ENCODE results near the gene KCNK5.

Gene KCNK5

GRCh38 chr6:39196673-39197091, 32.6 kb downstream of the KCNK5 start:
- DNase-seq = no peak

DNA sequence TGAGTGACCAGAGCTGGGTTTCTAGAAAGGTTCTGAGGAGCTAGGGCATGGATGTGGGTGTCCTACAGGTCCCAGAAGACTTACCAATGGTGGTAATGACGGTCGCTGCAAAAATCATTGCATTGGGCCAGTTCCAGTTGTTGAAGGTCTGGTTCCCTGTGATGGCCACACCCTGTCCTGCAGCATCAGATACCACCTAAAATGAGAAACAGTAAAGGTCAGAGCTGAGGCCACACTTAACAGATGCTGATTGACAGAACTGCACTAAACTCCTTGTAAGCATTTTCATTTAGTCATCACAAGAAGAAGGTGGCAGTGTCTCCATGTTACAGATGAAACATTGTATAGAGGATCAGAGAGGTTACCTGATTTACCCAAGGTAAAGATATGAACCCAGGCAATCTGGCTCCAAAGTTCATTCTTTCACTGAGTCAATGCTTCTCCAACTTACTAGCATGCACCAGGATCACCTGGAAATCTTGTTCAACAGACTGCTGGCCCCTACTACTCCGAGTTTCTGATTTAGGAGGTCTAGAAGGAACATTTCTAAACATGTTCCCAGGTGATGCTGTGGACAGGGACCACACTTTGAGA, 33.4 kb downstream of the KCNK5 start:
- no peak for DNase-seq

- DNase-seq = no peak
Observed at GRCh38 chr6:39194466-39194865, 34.8 kb downstream of the KCNK5 start.

DNA sequence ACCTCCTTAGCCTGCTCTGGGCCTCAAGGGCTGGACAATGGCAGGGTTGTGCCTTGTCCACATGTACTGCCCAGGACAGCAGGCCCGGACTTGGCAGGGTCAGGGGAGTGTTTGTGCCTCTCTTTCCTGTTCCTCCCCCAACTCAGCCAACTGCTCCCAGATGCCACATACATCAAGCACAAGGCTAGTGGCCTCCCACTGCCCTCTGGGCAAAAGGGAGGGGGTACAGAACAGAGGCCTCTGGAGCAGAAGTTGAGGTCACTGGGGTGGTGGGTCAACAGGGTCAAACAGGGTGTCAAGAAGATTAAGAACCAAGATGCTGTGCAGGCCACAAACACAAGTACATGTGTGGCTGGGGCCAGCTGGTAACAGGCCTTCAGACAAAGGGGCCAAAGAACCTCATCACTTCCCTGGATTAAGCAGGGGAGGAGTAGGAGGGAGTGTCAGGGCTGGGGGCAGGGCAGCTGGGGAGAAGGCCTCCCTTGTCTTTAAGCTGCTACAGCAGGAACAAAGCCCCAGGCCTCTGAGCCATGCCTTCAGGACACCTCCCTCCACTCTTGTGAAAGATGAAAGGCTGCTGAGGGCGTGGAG, 36.0 kb downstream of the KCNK5 start:
- no peak for DNase-seq

GRCh38 chr6:39192736-39193135, 36.5 kb downstream of the KCNK5 start:
- no peak for DNase-seq

DNA sequence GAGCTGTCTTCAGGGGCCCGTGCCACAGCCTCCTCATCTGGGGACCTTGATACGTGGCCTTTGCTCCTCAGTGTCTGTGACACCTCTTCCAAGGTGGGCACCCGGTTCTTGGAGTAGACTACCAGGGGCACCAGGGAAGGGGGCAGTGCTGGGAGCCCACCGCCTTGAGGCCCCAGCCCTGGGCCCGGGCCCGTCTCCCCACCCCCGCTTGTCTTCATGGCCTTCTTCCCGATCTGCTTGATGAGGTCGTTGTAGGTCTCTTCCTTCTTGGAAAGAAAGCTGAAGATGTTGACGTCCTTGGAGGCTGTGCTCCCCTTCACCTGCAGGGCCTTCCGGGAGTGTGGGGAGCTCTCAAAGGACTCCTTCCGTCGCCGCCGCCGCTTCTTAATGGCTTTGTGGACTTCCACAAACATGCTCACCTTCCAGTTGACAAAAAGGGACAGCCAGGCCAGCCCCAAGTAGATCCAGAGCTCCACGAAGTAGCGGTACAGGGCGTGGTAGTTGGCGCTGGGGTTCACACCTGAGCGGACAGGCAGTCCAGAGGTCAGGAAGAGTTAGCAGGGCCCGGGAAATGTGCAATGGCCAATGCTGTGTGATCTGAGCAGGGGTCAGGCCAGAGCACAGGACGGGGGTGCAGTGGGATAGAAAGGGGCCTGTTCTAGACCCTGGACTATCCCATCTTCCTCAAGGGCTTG, 37.9 kb downstream of the KCNK5 start:
- DNase-seq = no peak

DNA sequence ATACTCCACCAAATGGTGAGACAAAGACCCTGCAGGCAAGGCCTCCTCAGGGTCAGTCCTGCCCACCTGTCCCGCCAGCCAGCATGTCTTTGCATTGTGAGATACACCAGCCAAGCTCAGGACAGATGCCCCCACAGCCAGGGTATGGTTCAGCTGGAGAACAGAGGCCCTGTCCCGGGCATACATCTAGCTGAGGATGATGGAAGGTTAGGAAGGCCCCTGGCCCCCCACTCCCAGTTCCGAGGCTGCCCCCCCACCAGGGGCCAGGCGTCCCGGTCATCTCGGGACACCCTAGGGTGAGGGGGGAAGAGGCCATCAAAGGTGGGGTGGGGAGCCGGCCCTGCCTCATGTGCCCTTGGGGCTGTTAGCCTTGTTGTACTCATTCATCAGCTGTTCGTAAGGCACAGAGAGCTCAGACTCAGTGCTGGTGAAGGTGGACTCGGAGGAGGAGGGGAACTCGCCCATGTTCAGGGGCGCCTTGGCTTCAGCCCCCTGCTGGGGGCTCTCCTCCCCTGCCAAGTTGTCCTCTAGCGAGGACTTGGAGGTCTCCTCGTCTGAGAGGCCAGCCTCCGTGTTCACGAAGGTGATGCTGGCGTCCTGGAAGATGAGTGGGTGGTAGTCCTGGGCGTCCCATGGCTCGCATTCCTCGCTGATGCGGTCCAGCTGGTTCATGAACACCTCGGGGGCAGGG, 38.6 kb downstream of the KCNK5 start:
- DNase-seq = no peak

- DNase-seq = peak; percentile 11
Observed at GRCh38 chr6:39189915-39190544, 39.2 kb downstream of the KCNK5 start.

GRCh38 chr6:39189131-39189530, 40.1 kb downstream of the KCNK5 start:
- DNase-seq = no peak

DNA sequence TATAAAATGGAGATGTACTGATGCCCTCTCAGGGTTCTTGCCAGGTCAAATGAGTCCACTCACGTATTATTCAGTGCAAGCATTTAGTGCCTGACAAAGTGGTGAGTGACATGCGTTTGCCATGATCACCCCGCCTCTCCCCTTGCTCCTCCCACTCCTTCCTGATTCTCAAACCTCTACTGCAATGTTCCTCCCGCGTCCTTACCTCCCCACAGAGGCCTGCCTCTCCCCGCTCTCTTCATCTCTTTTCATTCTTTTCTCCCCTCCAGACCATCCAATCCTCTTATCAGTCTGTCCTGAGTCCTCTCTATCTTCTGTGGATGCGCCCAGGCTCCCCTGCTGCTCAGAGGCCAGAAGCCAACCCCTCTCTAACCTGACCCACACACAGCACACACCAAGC, 40.7 kb downstream of the KCNK5 start:
- no peak for DNase-seq

DNA sequence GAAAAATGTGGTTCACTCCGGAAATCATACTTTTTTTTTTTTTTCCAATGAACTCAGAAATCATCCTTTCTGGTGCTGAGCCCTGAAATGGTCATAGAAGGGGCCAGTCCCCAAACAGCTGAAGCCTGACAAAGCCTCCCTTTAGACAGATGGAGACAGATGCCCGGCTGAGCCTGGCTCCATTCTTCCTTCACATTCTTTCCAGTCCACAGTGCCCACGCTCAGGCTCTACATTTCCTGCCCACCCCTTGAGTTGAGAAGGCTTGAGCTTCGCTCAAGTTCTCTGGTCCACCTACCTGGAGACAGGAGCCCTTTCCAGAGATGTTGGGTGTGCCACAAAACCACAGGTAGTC, 41.2 kb downstream of the KCNK5 start:
- DNase-seq = no peak

DNA sequence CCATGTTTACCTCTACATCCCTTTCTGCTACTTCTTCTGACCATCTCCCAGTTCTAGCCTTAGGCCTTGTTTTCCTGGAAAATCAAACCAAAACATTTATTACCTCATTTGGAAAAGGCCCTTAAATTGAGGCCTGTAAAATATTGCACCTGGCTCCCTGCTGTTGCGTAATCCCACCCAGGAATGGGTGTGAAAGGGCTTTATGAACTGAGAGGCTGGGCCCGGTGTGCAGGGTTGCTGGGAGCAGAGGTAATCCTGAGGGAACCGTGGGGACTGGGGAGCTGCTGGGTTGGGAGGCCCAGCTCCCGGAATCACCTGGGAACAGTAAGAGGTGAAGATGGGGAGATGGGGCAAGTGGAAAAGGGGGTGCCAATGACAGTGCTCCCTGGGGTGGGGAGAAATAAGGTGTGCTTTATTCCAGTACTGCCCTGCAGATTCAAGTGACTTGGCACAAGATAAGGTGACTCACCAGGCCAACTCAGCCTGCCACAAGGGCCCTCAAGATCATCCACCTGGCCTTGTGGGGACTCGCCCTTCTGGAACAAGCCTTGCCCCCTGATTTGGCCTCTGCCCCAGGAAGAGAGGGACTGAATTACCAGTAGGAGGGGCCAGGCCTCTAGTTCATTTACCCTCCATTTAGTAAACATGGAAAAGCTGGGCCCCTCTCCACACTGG, 44.2 kb downstream of the KCNK5 start:
- DNase-seq = no peak

DNA sequence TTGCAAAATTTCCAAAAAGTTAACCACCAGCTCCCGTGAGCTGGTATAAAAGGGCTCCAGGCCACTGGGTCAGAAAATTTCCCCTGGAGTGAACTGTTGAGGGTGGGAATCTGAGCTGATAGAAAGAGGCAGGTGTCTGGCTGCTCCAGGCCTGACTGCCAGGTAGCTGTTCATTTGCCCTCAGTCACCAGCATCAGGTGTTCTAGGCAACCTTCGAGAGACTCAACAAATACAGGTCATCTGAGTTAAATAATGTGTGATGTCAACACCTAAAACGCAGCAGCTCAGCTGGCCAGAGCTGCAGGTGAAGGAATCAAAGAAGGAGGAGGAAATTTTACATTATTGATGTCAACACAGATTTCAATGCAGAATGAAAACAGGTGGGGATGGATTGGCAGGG, 46.7 kb downstream of the KCNK5 start:
- no peak for DNase-seq

GRCh38 chr6:39181826-39182225, 47.4 kb downstream of the KCNK5 start:
- DNase-seq = no peak

GRCh38 chr6:39181333-39181732, 47.9 kb downstream of the KCNK5 start:
- no peak for DNase-seq

DNA sequence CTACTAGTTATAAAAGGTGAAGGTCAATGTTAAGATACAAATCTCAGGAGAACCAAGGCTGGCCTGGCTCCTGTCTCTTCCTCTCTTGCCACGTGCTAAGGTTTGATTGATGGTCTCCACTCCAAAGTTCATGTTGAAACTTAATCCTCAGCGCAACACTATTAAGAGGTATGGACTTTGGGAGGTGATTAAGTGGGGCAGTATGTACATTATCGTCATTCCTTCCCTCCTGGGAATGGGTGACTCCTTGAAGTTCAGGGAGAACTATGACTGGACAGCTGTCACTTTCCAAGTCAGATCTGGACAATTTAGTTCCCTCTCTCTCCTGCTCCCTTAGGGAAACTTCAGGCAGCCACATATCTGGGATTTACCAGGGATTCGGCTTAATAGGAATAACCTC, 50.5 kb downstream of the KCNK5 start:
- no peak for DNase-seq

DNA sequence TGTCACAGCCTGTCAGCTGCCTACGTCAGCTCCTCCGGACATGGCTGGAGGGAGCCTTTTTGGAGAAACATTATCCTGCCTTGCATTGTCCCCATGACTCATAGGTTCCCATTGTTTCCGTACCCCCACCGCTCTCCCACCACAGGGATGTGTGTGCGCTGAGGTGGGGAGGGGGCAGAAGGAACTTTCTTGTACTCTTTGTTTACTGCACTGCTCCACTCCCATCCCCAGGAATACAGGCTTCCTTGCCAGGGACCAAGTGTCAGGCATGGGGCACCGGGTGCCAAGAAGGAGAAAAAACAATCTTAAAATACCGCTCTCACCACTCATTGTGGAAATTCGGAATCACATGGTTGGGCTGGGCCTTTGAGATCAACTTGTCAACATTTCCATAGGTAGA, 51.0 kb downstream of the KCNK5 start:
- no peak for DNase-seq

GRCh38 chr6:39177130-39177529, 52.1 kb downstream of the KCNK5 start:
- DNase-seq = no peak

- DNase-seq = no peak
Observed at GRCh38 chr6:39173270-39173669, 56.0 kb downstream of the KCNK5 start.

DNA sequence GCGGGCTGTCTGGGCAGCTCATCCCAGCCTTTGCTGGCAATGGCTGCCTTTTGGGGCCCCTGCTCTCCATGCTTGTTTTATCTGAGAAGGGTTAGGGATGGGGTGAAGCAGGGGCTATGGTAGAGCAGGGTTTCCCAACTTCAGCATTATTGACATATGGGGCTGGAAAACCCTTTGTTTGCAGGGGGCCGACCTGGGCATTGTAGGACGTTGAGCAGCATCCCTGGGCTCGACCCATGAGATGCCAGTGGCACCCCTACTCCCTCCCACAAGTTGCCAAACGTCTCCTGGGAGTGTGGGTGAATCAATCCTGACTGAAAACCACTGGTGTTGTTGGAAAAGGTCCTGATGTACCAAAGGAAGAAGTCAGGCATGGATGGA, 56.9 kb downstream of the KCNK5 start:
- DNase-seq = no peak

GRCh38 chr6:39171489-39172376, 57.5 kb downstream of the KCNK5 start:
- no peak for DNase-seq

- no peak for DNase-seq
Observed at GRCh38 chr6:39170860-39171259, 58.4 kb downstream of the KCNK5 start.
